NCI-H1417 treated with DMSO at 0.1 percent for 48 hours (cell line): ENCODE data around the gene ZNF627.
"Not testable (repeated sequence)": the region's sequence is repeated elsewhere in the genome, so short reads cannot be mapped to it uniquely, and the experiment has no call there.

Source experiments
- DNase-seq: peaks from one replicate; lab custom pipeline; 2025; lab: John Stamatoyannopoulos, UW

ZNF627 gene

DNA sequence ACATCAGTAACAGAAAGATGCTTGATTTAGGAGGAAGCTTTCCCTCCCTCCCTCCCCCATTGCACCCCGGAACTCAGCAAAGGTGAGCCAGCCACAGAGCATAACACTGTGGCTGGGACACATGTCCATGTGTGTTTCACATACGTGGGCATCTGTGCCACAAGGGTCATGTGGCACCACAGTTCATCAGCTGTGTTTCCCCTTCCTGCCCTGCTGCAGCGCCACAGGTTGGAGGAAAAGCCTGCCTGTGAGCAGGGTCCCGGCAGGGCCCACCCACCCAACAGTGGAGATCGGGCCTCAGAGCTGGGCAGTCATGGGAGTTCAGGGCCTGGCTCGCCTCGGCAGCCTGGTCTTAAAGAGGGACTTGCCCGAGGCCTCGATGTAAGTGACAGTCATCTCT lies 22.6 kb upstream of the ZNF627 start:
- no peak for DNase-seq

DNA sequence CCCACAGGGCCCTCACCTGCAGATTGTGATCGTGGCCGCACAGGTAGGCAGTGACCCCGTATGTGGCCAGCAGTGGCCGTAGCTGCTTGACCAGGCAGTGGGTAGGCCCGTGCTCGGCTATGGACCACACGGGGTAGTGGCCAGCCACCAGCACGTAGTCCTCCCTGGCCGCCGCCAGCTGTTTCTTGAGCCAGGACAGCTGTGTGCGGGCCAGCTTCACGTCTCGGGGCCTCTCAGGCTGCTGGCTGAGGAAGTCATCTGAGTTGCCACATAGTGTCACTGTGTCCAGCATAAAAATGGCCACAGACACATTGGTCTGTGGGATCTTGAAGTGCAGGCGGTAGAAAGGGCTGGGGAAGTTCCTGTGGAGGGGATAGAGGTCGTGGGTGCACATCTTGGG lies 21.1 kb upstream of the ZNF627 start:
- no peak for DNase-seq

DNA sequence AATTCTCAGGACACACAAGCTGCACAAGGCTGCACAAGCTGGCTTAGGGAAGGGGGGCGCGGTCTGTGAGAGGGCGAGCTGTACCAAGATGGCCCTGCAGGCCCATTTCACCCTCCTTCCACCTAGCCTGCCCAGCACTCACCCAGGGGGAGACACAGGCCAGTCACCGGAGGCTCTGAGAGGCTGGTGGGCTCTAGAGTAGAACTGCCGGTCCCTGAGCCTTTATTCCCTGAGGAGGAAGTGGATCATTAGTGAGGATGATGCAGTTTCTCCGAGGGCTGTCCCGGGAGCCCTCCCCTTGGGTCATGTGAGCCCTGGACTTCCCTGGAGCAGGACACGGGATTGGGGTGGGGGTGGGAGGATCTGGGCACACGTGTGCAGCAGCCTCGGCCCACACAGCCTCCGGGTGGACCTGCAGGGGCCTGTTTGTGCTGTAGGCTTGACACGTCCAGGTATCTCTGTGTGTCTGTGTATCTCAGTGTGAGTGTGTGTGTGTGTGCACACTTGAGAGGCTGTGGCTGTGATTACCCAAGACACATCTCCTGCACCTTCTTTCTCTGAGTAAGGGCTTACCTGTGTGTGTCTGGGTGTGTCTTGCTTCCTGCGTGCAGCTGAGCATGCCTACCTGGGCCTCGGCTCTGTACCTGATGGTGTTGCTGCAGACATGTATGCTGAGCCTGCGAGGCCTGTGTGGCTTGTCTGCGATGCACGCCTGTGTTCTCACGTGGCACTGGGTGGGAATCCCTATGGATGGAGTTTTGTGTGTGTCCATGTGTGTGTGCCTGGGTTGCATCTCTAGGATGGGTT lies 19.6 kb upstream of the ZNF627 start, which contains the start of gene ACP5:
Gene ACP5, minus strand, starts transcription at position 195 of the 807 bp plus-strand sequence. CDS start 328 bp downstream, outside the sequence.
- DNase-seq = no peak

DNA sequence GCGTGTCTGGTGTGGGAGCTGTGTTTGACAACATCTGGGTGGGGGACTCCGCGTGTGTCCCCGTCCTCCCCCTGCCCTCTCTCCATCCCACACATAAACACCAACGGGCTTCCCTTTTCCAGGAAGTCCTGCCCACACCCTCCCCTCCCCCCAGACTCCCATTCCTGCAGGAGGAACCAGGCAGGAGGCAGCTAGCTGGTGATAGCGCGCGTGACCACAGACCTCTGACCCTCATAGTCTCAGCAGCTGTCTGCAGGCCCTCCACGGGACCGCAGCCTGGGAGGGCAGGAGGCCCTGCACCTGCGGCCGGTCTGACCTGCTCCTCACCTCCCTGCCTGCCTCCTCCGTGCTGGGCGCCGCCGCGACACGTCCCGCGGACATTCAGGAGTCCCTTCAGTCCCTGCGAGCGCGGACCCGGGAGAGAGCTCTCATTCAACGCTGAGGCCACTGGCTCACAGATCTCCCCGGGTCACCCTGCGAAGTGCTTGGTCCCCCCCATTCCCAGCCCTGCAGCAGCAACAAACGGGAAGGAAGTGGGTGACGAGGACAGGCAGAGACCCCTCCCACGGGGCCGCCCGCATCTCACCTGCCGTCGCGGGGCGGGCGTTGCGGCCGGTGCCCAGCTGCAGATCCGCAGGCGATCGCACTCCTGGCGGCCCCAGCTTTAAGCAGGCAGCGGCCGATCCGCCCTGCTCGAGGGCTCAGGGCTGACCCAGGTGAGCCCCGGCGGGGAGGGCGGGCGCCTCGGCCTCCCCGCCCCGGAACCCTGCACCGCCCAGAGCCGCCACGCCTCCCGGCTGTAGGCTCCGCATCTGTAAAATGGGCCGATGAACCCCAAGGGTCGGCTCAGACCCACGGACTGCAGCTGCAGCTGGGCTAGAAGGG lies 18.8 kb upstream of the ZNF627 start:
- no peak for DNase-seq

DNA sequence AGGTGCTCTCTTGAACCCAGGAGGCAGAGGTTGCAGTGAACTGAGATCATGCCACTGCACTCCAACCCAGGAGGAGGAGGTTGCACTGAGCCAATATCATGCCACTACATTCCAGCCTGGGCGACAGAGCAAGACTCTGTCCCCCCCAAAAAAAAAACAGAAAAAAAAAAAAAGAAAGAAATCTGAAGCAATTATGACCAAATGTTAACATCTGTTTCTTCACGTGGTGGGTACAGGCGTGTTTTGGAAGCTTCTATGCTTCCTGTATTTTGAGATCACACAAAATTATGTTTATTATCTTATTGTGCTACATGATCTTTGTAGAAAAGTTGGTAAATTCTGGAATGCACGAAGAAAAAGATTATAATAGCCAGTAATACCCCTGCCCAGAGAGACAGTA lies 17.2 kb upstream of the ZNF627 start:
- DNase-seq = no peak

DNA sequence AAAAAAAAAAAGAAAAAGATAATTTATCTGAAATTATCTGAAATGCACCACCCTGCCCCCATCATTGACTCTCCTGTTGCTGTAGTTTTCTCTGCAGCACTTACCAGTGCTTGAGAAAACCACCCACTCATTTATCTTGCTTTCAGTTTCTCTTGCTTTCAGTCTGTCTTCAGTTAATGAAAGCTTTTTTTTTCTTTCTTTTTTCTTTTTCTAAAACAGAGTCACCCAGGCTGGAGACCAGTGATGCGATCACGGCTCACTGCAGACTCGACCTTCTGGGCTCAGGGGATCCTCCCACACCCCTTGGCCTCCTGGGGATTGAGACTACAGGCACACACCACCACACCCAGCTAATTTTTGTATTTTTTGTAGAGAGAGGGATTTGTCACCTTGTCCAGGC lies 15.5 kb upstream of the ZNF627 start:
- DNase-seq = no peak

DNA sequence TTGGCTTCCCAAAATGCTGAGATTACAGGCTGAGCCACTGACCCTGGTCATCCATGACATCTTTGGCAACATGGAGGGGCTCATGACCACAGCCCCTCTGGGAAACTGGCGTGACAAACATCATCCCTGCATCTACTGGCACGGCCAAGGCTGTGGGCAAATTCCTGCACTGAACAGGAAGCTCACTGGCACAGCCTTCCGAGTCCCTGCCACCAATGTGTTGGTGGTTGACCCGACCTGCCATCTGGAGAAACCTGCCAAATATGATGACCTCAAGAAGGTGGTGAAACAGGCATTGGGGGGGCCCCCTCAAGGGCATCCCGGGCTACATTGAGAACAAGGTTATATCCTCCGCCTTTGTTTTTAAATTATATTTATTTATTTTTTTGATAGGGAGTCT lies 11.0 kb upstream of the ZNF627 start:
- no peak for DNase-seq

DNA sequence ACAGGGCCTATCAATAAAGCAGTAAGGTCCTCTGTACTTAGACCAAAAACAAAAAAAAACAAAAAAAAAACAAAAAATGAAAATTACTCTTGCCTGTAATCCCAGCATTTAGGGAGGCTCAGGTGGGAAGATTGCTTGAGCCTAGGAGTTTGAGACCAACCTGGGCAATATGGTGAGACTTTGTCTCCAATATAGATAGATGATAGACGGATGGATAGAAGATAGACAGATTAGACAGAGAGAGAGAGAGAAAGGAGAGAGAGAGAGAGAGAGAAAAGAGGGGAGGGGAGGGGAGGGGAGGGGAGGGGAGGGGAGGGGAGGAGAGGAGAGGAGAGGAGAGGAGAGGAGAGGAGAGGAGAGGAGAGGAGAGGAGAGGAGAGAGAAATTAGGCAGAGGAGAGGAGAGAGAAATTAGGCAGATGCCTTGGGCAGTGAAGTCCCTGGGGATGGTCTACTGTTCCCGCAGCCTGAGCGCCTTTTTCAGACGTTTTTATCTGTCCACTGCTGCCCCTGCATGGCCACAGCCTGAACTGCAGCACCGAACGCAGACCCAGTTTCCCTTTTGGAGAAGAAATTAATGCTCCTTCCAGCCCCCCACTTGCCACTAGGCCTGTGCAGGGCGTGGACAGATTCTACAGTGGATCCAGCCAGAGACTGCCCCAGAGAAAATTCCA lies 9.8 kb upstream of the ZNF627 start:
- peak; percentile 52 for DNase-seq

DNA sequence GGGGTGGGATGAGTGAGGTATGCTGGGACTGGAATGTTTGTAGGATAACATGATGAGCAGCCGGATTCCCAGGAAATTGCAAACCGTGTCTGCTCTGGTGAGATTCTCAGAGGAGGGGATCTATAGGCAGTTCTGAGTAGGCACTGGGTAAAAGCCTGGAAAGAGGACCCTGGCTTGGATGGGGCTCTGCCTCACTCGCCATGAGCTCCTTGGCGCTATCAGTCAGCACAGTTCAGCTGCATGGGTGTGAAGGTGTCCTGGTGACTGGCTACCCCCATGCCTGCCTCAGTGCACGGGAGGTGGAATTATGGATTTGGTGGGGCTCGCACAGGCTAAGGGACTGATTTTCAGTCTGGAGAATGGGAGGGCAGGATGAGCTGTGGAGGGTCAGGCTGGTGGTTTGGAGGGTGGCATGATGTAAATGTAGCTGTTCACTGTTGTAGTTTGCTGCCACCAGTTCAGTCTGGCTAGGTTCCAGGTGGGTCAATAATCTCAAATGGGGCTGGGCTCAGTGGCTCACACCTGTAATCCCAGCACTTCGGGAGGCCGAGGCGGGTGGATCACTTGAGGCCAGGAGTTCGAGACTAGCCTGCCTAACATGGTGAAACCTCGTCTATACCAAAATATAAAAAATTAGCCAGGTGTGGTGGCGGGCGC lies 9.2 kb upstream of the ZNF627 start:
- DNase-seq = no peak

DNA sequence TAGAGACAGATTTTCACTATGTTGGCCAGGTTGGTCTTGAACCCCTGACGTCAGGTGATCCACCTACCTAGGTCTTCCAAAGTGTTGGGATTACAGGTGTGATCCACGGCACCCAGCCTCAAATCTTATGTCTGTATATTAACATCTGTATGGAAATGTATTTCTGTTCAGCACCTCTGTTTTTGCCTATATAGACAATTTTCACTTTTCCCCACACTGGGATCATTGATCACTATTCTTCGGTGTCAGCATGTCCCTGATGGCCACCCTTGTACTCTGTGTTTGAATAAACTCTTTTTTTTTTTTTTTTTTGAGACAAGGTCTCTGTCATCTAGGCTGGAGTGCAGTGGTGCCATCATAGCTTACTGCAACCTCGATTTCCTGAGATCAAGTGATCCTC lies 3.2 kb upstream of the ZNF627 start:
- no peak for DNase-seq

DNA sequence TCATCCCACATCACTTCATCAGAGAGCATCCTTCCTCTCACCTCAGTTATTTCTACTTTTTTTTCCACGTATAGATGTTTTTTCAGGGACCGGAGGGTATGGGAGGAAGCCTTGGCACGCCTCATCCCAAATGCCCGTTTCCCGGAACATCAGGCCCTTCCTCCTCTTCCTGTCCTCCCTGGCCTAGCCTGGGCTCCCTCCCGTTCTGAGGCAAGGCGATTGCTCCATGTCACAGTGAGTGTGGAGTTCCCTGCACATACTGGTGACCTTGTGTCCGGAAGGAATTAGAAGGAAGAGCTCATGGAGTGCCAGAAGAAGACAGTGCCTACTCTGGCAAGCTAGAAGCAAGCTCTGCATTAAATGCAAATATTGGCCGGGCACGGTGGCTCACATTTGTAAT lies 1.1 kb upstream of the ZNF627 start:
- DNase-seq = no peak

DNA sequence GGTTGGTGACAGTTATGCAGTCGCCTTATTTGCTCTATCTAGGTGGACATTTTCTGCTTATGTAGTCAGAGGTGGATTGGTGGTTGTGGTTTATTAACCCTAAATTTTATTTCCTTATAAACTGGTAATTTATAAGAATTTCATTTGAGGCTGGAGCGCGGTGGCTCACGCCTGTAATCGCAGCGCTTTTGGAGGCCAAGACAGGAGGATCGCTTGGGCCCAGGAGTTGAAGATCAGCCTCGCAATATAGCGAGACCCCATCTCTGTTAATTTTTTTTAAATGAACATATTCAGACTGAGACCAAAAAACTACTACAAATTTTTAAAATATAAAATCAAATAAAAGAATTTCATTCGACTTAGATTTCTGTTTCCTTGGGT lies 810 bp downstream of the ZNF627 start:
- no peak for DNase-seq

DNA sequence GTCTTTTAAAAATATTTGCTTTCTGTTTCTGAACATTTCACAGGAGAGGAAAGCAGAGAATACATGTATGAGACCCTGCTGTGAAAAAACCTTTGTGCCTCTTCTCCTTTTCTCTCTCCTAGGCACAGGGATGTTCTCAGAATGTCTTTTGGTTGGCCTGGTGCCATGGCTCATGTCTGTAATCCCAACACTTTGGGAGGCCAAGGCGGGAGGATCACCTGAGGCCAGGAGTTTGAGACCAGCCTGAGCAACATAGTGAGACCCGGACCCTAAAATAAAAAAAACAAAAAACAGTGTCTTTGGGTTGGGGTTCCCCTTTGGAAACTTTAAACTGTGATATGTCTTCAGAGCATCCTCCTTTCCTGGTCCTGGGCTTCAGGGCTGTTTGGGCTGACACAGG lies 1.5 kb downstream of the ZNF627 start:
- DNase-seq = no peak

DNA sequence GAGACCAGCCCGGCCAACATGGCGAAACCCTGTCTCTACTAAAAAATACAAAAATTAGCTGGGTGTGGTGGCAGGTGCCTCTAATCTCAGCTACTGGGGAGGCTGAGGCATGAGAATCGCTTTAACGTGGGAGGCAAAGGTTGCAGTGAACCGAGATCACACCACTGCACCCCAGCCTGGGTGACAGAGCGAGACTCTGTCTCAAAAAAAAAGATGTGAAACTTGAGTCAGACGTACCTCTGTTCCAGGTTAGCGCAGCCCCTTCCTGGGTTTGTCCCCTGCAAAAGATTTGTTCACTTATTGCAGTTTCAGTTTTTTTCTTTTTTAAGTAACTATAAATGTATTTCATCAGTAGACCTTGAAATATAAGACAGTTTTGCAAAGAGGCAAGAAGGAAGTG lies 2.4 kb downstream of the ZNF627 start:
- not testable (repeated sequence) for DNase-seq

DNA sequence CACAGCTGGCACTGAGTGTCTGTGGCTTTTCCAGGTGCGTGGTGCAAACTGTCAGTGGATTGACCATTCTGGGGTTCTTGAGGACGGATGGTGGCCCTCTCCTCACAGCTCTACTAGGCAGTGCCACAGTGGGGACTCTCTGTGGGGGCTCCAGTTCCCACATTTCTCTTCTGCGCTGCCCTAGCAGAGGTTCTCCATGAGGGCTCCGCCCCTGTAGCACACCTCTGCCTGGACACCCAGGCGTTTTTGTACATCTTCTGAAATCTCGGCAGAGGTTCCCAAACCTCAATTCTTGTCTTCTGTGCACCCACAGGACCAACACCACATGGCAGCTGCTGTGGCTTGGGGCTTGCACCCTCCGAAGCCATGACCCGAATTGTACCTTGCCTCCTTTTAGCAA lies 9.2 kb downstream of the ZNF627 start:
- no peak for DNase-seq

DNA sequence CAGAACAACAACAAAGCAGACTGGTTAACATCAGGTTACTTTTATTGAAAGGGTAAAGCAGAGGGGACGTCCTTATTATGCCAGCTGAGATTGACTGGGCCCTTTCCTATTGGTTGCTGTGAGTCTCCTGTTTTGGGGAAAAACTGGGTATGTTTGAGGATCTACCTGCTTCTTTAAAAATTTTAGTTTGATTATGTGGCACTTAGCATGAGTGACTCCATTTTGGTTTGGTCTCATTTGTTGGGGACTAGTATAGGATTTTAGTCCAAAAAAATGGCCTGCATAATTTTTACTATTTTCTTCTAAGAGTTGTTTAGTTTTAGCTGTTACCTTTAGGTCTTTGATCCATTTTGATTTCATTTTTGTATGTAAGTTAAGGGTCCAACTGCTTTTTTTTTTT lies 14.4 kb downstream of the ZNF627 start:
- DNase-seq = no peak

DNA sequence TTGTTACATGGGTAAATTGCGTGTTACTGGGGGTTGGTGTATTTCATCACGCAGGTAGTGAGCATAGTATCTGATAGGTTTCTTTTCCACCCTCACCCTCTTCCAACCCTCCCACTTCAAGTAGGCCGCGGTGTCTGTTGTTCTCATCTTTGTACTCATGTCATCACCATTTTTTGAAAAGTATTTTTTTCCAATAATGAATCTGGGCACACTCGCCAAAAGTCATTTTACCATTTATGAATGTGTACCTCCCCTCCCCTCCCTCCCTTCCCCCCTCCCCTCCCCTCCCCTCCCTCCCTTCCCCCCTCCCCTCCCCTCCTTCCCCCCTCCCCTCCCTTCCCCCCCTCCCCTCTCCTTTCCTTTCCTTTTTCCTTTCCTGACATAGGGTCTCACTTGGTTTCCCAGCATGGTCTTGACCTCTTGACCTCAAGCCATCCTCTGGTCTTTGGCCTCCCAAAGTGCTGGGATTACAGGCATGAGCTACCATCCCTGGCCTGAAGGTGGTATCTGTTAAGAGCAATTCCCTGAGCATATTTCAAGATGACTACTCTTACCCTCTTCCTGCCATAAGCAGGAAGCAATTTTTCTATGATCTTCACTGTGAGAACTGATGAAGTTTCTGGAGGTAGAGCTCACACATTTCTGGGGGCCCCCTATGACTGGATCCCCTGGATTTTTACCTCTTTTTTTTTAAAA lies 15.7 kb downstream of the ZNF627 start:
- DNase-seq = no peak

DNA sequence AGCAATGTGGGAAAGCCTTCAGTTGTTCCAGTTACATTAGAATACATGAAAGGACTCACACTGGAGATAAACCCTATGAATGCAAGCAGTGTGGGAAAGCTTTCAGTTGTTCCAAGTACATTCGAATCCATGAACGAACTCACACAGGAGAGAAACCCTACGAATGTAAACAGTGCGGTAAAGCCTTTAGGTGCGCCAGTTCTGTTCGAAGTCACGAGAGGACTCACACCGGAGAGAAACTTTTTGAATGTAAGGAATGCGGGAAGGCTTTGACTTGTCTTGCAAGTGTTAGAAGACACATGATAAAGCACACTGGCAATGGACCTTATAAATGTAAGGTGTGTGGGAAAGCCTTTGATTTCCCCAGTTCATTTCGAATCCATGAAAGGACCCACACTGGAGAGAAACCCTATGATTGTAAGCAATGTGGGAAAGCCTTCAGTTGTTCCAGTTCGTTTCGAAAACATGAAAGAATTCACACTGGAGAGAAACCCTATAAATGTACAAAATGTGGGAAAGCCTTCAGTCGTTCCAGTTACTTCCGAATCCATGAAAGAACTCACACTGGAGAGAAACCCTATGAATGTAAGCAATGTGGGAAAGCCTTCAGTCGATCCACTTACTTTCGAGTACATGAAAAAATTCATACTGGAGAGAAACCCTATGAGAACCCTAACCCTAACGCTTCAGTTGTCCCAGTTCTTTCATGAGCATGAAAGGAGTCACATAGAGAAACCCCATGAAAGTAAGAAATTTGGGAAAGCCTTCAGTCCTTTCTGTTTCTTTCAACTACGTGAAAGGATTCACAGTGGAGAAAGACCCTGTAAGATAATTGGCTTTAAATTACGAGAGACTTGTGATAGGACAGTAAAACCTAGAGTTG lies 20.1 kb downstream of the ZNF627 start:
- no peak for DNase-seq

DNA sequence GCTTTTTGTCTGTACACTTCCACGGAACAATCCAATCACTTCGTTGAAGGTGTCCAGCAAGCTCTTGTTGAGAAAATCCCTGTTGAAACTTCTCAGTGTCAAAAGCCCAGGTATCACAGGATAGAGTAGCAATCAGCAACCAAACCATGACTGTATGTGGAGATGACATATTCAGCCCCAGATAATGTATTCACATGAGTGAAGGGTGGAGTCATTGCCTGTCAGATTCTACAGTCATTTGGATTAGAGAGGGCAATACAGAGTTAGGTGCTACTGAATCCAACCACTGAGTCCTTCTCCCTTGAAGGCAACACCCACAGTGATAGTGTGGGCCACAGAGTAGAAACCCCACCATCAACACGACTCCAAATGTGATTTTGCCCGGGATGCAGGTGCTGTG lies 23.3 kb downstream of the ZNF627 start:
- no peak for DNase-seq

DNA sequence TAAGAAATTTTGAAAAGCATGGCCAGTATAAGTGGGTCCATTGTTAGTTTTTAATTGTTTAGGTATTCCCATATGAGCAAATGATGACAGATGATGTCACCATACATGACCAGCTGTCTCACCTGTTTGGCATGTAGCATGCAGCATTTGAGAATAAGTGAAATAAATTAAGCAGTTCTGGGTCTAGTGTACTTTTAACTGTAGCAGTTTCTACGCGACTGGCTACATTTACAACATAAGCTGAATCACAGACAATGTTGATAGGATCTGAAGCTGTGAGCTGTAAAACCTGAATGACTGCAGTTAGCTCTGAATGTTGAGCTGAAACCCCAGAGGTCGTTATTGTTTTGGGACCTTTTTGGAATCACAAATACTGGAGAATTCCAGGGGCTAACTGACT lies 25.1 kb downstream of the ZNF627 start:
- DNase-seq = not testable (repeated sequence)

DNA sequence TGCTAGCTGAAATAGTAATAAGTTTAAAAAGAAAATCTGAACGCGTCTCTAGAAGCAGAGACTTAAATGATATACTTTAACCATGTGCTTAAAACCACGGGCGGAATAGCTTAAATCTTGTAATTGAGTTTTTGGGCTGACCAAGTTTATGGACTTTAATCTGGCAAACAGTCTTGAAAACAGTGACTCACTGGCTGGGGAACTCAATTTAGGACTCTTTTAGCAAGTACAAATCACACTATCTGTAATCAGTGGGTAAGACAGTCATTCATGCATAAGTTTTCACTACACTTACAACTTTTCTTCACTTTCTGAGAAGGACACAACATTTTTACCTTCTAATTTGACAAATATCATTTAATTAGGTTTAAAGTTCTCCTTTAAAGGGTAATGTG lies 26.8 kb downstream of the ZNF627 start:
- DNase-seq = no peak
